K562 (cell line): ENCODE data around the gene TAF8. TPM values are rescaled to one million over a fixed set of nuclear protein-coding genes. Genes with fewer than 3 reads are reported as not detected.

ENCODE experiments used
- BCOR ChIP-seq: fragments of 450-650 bp; IDR thresholded peaks from 2 replicates; pipeline ENCODE4 v1.6.1; 2016
- BHLHE40 ChIP-seq: IDR thresholded peaks from 2 replicates; pipeline ENCODE4 v1.6.1; 2011; ENCODE audit warnings: low read length, improper control_type of control experiment
- CCAR2 ChIP-seq: fragments of 200-400 bp; formaldehyde crosslinking; IDR thresholded peaks from 2 replicates; pipeline ENCODE4 v1.6.1; 2017; ENCODE audit warnings: mild to moderate bottlenecking, low read depth, low read length
- E2F4 ChIP-seq: sonication (generic); formaldehyde crosslinking; IDR thresholded peaks from 2 replicates; pipeline ENCODE4 v1.8.0; 2022; ENCODE audit warnings: mild to moderate bottlenecking, low read depth, missing genetic modification reagents
- HDAC1 ChIP-seq, 2 experiments: fragments of 450-650 bp; IDR thresholded peaks; 2 replicates each; pipeline ENCODE4 v1.6.1; 2016 to 2017; ENCODE audit warnings: inconsistent platforms in 1 of 2, mild to moderate bottlenecking in 1 of 2, moderate library complexity in 1 of 2
- HIVEP1 ChIP-seq: fragments of 250-450 bp; sonication (Bioruptor Pico); IDR thresholded peaks from 2 replicates; pipeline ENCODE4 v1.4.0; 2020; ENCODE audit warnings: mild to moderate bottlenecking
- ID3 ChIP-seq, 2 experiments: fragments of 250-450 bp in 1 of 2; fragments of 450-650 bp in 1 of 2; sonication (Bioruptor Pico) in 1 of 2; IDR thresholded peaks; 2 replicates each; pipeline versions ENCODE4 v1.6.1 to v1.8.0; 2016 to 2021; ENCODE audit warnings: mild to moderate bottlenecking in 2 of 2, moderate library complexity in 2 of 2, missing compliant biosample characterization in 1 of 2, missing genetic modification characterization in 1 of 2
- KDM1A ChIP-seq, 2 experiments: fragments of 450-650 bp; IDR thresholded peaks; 2 replicates each; pipeline ENCODE4 v1.6.1; 2016; ENCODE audit warnings: mild to moderate bottlenecking in 2 of 2
- KLF6 ChIP-seq: fragments of 250-450 bp; sonication (Bioruptor Pico); IDR thresholded peaks from 2 replicates; pipeline ENCODE4 v1.4.0; 2020; ENCODE audit warnings: mild to moderate bottlenecking, moderate library complexity, borderline replicate concordance
- MAFK ChIP-seq: IDR thresholded peaks from 2 replicates; pipeline ENCODE4 v1.6.1; 2011; ENCODE audit warnings: low read length, improper control_type of control experiment
- NKRF ChIP-seq: fragments of 450-650 bp; IDR thresholded peaks from 2 replicates; pipeline ENCODE4 v1.6.1; 2016; ENCODE audit warnings: borderline replicate concordance
- NR2F6 ChIP-seq: fragments of 450-650 bp; formaldehyde crosslinking; IDR thresholded peaks from 2 replicates; pipeline ENCODE4 v1.4.0; 2020; ENCODE audit warnings: mild to moderate bottlenecking
- NR3C1 ChIP-seq: sonication (generic); formaldehyde crosslinking; IDR thresholded peaks from 2 replicates; pipeline ENCODE4 v1.8.1; 2022; ENCODE audit warnings: missing genetic modification reagents
- POLR2AphosphoS2 ChIP-seq: IDR thresholded peaks from 2 replicates; pipeline ENCODE4 v1.6.1; 2012; ENCODE audit warnings: low read length, improper control_type of control experiment
- U2AF1 ChIP-seq: fragments of 200-400 bp; formaldehyde crosslinking; optimal IDR thresholded peaks from 2 replicates; pipeline ENCODE3; 2017; ENCODE audit warnings: mild to moderate bottlenecking, low read depth, low read length, moderate library complexity
- YY1 ChIP-seq, 3 experiments: IDR thresholded peaks; 2 replicates each; pipeline ENCODE4 v1.6.1; 2011; ENCODE audit warnings: low read length in 2 of 3, mild to moderate bottlenecking in 2 of 3, moderate library complexity in 2 of 3, borderline replicate concordance in 1 of 3, control low read depth in 1 of 3, low read depth in 1 of 3; ENCODE audit not compliant: insufficient read depth in 3 of 3, insufficient replicate concordance in 2 of 3, control insufficient read depth in 1 of 3, insufficient read length in 1 of 3; ENCODE audit errors: extremely low read depth in 1 of 3
- ZBTB1 ChIP-seq: sonication (generic); formaldehyde crosslinking; IDR thresholded peaks from 2 replicates; pipeline ENCODE4 v1.8.1; 2023; ENCODE audit warnings: missing genetic modification reagents, low read depth, mild to moderate bottlenecking, borderline replicate concordance
- ZBTB17 ChIP-seq: fragments of 450-650 bp; formaldehyde crosslinking; IDR thresholded peaks from 2 replicates; pipeline ENCODE4 v1.4.0; 2020; ENCODE audit warnings: mild to moderate bottlenecking
- ZBTB49 ChIP-seq: sonication (generic); formaldehyde crosslinking; IDR thresholded peaks from 2 replicates; pipeline ENCODE4 v1.8.0; 2022; ENCODE audit warnings: missing genetic modification reagents, mild to moderate bottlenecking, borderline replicate concordance
- ZBTB7A ChIP-seq: IDR thresholded peaks from 2 replicates; pipeline ENCODE4 v1.6.1; 2011; ENCODE audit warnings: low read depth, mild to moderate bottlenecking, low read length, moderate library complexity, borderline replicate concordance; ENCODE audit not compliant: control insufficient read depth
- ZNF41 ChIP-seq: fragments of 250-450 bp; sonication (Bioruptor Pico); conservative IDR thresholded peaks from 2 replicates; pipeline ENCODE4 v1.4.0; 2020; ENCODE audit warnings: mild to moderate bottlenecking
- ZNF766 ChIP-seq: fragments of 200-800 bp; sonication (Bioruptor generic); conservative IDR thresholded peaks from 2 replicates; pipeline ENCODE4 v1.6.1; 2016; ENCODE audit warnings: missing genetic modification characterization, missing compliant biosample characterization
- polyA plus RNA-seq, 8 experiments: library from polyadenylated mRNA; depleted of rRNA in 4 of 8; stranded (reverse) in 5 of 8; unstranded in 3 of 8; fragments of >200 nt; fragmentation: Nextera tagmentation in 2 of 8; fragmentation: Illumina TruSeq in 1 of 8; extraction: Ambion mirVana in 2 of 8; extraction: Trizol in 1 of 8; gene quantifications; 2 replicates each; pipeline versions ENCODE4 v1.2.1 to v1.2.3, GENCODE V29; 2011 to 2014; ENCODE audit warnings: inconsistent platforms in 1 of 8, missing spikeins in 1 of 8
- total RNA-seq, 7 experiments: library from RNA; depleted of rRNA in 6 of 7; stranded (reverse); fragments of >200 nt in 6 of 7; fragmentation: Illumina TruSeq in 2 of 7; extraction: Trizol in 2 of 7; gene quantifications; 2 replicates each; pipeline versions ENCODE4 v1.2.1 to v1.2.3, GENCODE V29; 2011 to 2021; ENCODE audit warnings: low replicate concordance in 1 of 7

TAF8 gene
- total and polyA plus RNA-seq, 9 of the 15 experiments (the other 6 are each of a cell fraction or from before 2014, with no cell fraction given) = 29.4 to 84.0 (median 52.6) TPM

- TF ChIP-seq ZBTB17 (CRISPR knock-in tag) (no peak), HIVEP1 (0 out of 2 replicates have a peak, but pooled peaks have one; percentile 18), BHLHE40 (no peak), ZBTB7A (peak; percentile 61), ZNF766 (CRISPR knock-in tag) (no peak), E2F4 (CRISPR knock-in tag) (no peak), YY1 (IDR thresholded peaks at IDR 0.05; ENCODE audit: borderline replicate concordance in 1 of 3, control insufficient read depth in 1 of 3, extremely low read depth in 1 of 3, insufficient read depth in 3 of 3, insufficient read length in 1 of 3, insufficient replicate concordance in 2 of 3, low read depth in 1 of 3, low read length in 2 of 3) (peak in 1 of 3 experiments; percentile 55), ID3 (CRISPR knock-in tag; IDR thresholded peaks at IDR 0.05) (no peak), ID3 (tag; IDR thresholded peaks at IDR 0.05) (peak; percentile 68; the same call in 1 of the 2 replicates), ZBTB49 (CRISPR knock-in tag) (no peak), CCAR2 (no peak), MAFK (peak; percentile 89), POLR2AphosphoS2 (no peak), U2AF1 (no peak), HDAC1 (IDR thresholded peaks at IDR 0.05) (peak; percentile 19 to 57; a peak in 1 of 4 replicates), NR3C1 (CRISPR knock-in tag) (no peak), BCOR (peak; percentile 43; the same call in 1 of the 2 replicates), ZBTB1 (CRISPR knock-in tag) (no peak), KLF6 (CRISPR knock-in tag) (peak; percentile 45; the same call in 1 of the 2 replicates), NKRF (0 out of 2 replicates have a peak, but pooled peaks have one; percentile 37), NR2F6 (CRISPR knock-in tag) (no peak), KDM1A (IDR thresholded peaks at IDR 0.05) (peak; percentile 65 to 73), ZNF41 (no peak)
These were observed 86.3 kb downstream of the TAF8 start (continued) for GRCh38 chr6:42136508-42137193.
